ENCODE data around the gene COL1A1.

GRCh38 chr17:50210240-50211225, 9.1 kb upstream of the COL1A1 start:
- TF ChIP-seq CTCF (IDR thresholded peaks at IDR 0.05) (no peak), EP300 (IDR thresholded peaks at IDR 0.05) (no peak)

Data from ovary (tissue), 3 donors.